H1 (cell line): ENCODE data around the gene GPHB5. TPM values are rescaled to one million over a fixed set of nuclear protein-coding genes. Genes with fewer than 3 reads are reported as not detected.
A peak's percentile ranks its signal among the peaks of the same experiment; 100 is the strongest.

ENCODE experiments used
- CTCF ChIA-PET: fragments of 300-600 bp; sonication (Branson Sonifier 250); formaldehyde crosslinking; loops from one replicate; lab custom pipeline; 2021; ENCODE audit not compliant: partially characterized antibody; lab: Charles Lee
- POLR2A ChIA-PET: fragments of 300-600 bp; sonication (Branson Sonifier 250); formaldehyde crosslinking; loops from one replicate; lab custom pipeline; 2021; ENCODE audit warnings: inconsistent platforms; ENCODE audit not compliant: partially characterized antibody; lab: Charles Lee
- DNase-seq, 2 experiments: peaks; one replicate each; pipeline versions ENCODE4 v3.0.0 to v3.0.0-alpha.2; 2010 to 2022; ENCODE audit warnings: low spot score in 2 of 2, low read depth in 1 of 2, mixed read lengths in 1 of 2
- FAIRE-seq: peaks from 2 replicates; lab custom pipeline; 2011; peaks lifted over from hg19 to GRCh38; lab: Jason Lieb, UNC
- H2AFZ ChIP-seq: 2 replicates; pipeline ENCODE4 v1.8.1; 2012; ENCODE audit warnings: low read length, inconsistent platforms
- H2AK5ac ChIP-seq: 2 replicates; pipeline ENCODE4 v1.6.1; 2013; ENCODE audit warnings: low read depth, low read length
- H2BK120ac ChIP-seq: replicated peaks from 2 replicates; pipeline ENCODE3; 2013; ENCODE audit warnings: low read depth, low read length, inconsistent platforms
- H2BK12ac ChIP-seq: 2 replicates; pipeline ENCODE4 v1.6.1; 2013; ENCODE audit warnings: low read depth, low read length
- H2BK15ac ChIP-seq: 2 replicates; pipeline ENCODE4 v1.6.1; 2013; ENCODE audit warnings: low read length
- H2BK20ac ChIP-seq: 2 replicates; pipeline ENCODE4 v1.6.1; 2013; ENCODE audit warnings: low read length
- H2BK5ac ChIP-seq: 2 replicates; pipeline ENCODE4 v1.6.1; 2013; ENCODE audit warnings: low read depth, low read length
- H3K14ac ChIP-seq: 2 replicates; pipeline ENCODE4 v1.6.1; 2013; ENCODE audit warnings: inconsistent platforms; ENCODE audit not compliant: insufficient read length
- H3K18ac ChIP-seq: 2 replicates; pipeline ENCODE4 v1.6.1; 2013; ENCODE audit warnings: low read length; ENCODE audit errors: extremely low read depth
- H3K23ac ChIP-seq: 2 replicates; pipeline ENCODE4 v1.6.1; 2013; ENCODE audit warnings: inconsistent platforms; ENCODE audit not compliant: insufficient read length
- H3K23me2 ChIP-seq: 2 replicates; pipeline ENCODE4 v1.6.1; 2013; ENCODE audit warnings: low read depth, low read length
- H3K27ac ChIP-seq: 2 replicates; pipeline ENCODE4 v1.6.1; 2011; ENCODE audit warnings: low read depth, low read length, inconsistent platforms
- H3K27me3 ChIP-seq, 4 experiments: replicated peaks in 1 of 4; 1 replicate in 1 of 4; 2 replicates in 3 of 4; pipeline versions ENCODE4 v1.6.1 to v1.8.1; 2011 to 2013; ENCODE audit warnings: low read length in 3 of 4, mild to moderate bottlenecking in 3 of 4, inconsistent platforms in 2 of 4, mixed read lengths in 2 of 4, moderate library complexity in 1 of 4; ENCODE audit not compliant: control insufficient read depth in 3 of 4, insufficient read depth in 3 of 4; ENCODE audit errors: extremely low read depth in 1 of 4
- H3K36me3 ChIP-seq, 4 experiments: 2 replicates each; pipeline versions ENCODE4 v1.6.1 to v1.8.1; 2011 to 2013; ENCODE audit warnings: mild to moderate bottlenecking in 4 of 4, low read length in 3 of 4, moderate library complexity in 2 of 4, control low read depth in 1 of 4, inconsistent platforms in 1 of 4; ENCODE audit not compliant: insufficient read depth in 4 of 4, control insufficient read depth in 2 of 4
- H3K4ac ChIP-seq: replicated peaks from 2 replicates; pipeline ENCODE3; 2013; ENCODE audit warnings: low read length, low read depth, mixed read lengths, inconsistent platforms; ENCODE audit not compliant: insufficient read length
- H3K4me1 ChIP-seq, 4 experiments: replicated peaks in 1 of 4; 1 replicate in 1 of 4; 2 replicates in 3 of 4; pipeline versions ENCODE4 v1.6.1 to v1.8.1; 2011 to 2013; ENCODE audit warnings: low read length in 3 of 4, inconsistent platforms in 2 of 4, mixed read lengths in 1 of 4; ENCODE audit not compliant: insufficient read depth in 4 of 4, control insufficient read depth in 3 of 4
- H3K4me2 ChIP-seq, 2 experiments: 2 replicates each; pipeline versions ENCODE4 v1.6.1 to v1.8.1; 2011 to 2013; ENCODE audit warnings: low read depth in 2 of 2, low read length in 2 of 2, control low read depth in 1 of 2, inconsistent platforms in 1 of 2, mild to moderate bottlenecking in 1 of 2; ENCODE audit not compliant: insufficient read depth in 1 of 2
- H3K4me3 ChIP-seq, 4 experiments: fragments of 200-600, 300-600 bp in 1 of 4; sonication (generic), shearing (Covaris generic), sonication (Bioruptor Twin) in 1 of 4; 2 replicates each; pipeline versions ENCODE4 v1.5.1 to v1.8.1; 2011 to 2016; ENCODE audit warnings: low read length in 4 of 4, low read depth in 3 of 4, control low read depth in 2 of 4, inconsistent platforms in 2 of 4, mild to moderate bottlenecking in 2 of 4, mixed read lengths in 1 of 4, moderate library complexity in 1 of 4; ENCODE audit not compliant: insufficient read depth in 2 of 4; ENCODE audit errors: extremely low read depth in 1 of 4
- H3K56ac ChIP-seq: replicated peaks from 2 replicates; pipeline ENCODE3; 2013; ENCODE audit warnings: low read depth, mild to moderate bottlenecking, mixed read lengths, low read length, inconsistent platforms; ENCODE audit not compliant: insufficient read length
- H3K79me1 ChIP-seq: 2 replicates; pipeline ENCODE4 v1.6.1; 2013; ENCODE audit warnings: low read depth, low read length, control low read depth
- H3K79me2 ChIP-seq, 2 experiments: 2 replicates each; pipeline versions ENCODE4 v1.6.1 to v1.8.1; 2012 to 2013; ENCODE audit warnings: low read length in 2 of 2, mild to moderate bottlenecking in 2 of 2, inconsistent platforms in 1 of 2; ENCODE audit not compliant: insufficient read depth in 2 of 2, control insufficient read depth in 1 of 2
- H3K9ac ChIP-seq, 4 experiments: replicated peaks in 1 of 4; 1 replicate in 1 of 4; 2 replicates in 3 of 4; pipeline versions ENCODE4 v1.6.1 to v1.8.1; 2011 to 2013; ENCODE audit warnings: low read depth in 3 of 4, low read length in 3 of 4, control low read depth in 2 of 4, mild to moderate bottlenecking in 2 of 4, moderate library complexity in 2 of 4, inconsistent platforms in 1 of 4; ENCODE audit errors: extremely low read depth in 1 of 4
- H3K9me3 ChIP-seq, 2 experiments: 2 replicates each; pipeline versions ENCODE4 v1.6.1 to v1.8.1; 2012 to 2013; ENCODE audit warnings: mild to moderate bottlenecking in 2 of 2, moderate library complexity in 2 of 2, control low read depth in 1 of 2, inconsistent platforms in 1 of 2, low read depth in 1 of 2, low read length in 1 of 2, mixed read lengths in 1 of 2; ENCODE audit not compliant: insufficient read depth in 2 of 2
- H4K20me1 ChIP-seq, 2 experiments: replicated peaks in 1 of 2; 2 replicates each; pipeline versions ENCODE3 to v1.8.1; 2011 to 2013; ENCODE audit warnings: inconsistent platforms in 2 of 2, low read length in 2 of 2, mild to moderate bottlenecking in 1 of 2; ENCODE audit not compliant: insufficient read depth in 2 of 2, control insufficient read depth in 1 of 2
- H4K5ac ChIP-seq: 2 replicates; pipeline ENCODE4 v1.6.1; 2013; ENCODE audit warnings: low read length, low read depth, mixed read lengths, inconsistent platforms; ENCODE audit not compliant: insufficient read length
- H4K8ac ChIP-seq: 2 replicates; pipeline ENCODE4 v1.8.0; 2013; ENCODE audit warnings: mild to moderate bottlenecking, moderate library complexity, low read length, inconsistent platforms; ENCODE audit not compliant: insufficient read depth; ENCODE audit errors: extremely low read depth
- H4K91ac ChIP-seq: replicated peaks from 2 replicates; pipeline ENCODE3; 2013; ENCODE audit warnings: low read length, mixed read lengths, inconsistent platforms; ENCODE audit not compliant: insufficient read length
- FOSL1 ChIP-seq: IDR thresholded peaks from 2 replicates; pipeline ENCODE4 v1.6.1; 2011; ENCODE audit warnings: mild to moderate bottlenecking, low read depth, low read length, moderate library complexity; ENCODE audit not compliant: insufficient read depth
- HDAC6 ChIP-seq: IDR thresholded peaks from one replicate; pipeline ENCODE4 v1.7.1; 2012; ENCODE audit warnings: low read depth, mild to moderate bottlenecking, inconsistent platforms, low read length, moderate library complexity
- RXRA ChIP-seq: IDR thresholded peaks from 2 replicates; pipeline ENCODE4 v1.6.1; 2011; ENCODE audit warnings: low read depth, mild to moderate bottlenecking, low read length, moderate library complexity; ENCODE audit not compliant: insufficient read depth
- SP1 ChIP-seq: IDR thresholded peaks from 2 replicates; pipeline ENCODE4 v1.6.1; 2011; ENCODE audit warnings: low read depth, low read length
- TAF1 ChIP-seq: IDR thresholded peaks from 2 replicates; pipeline ENCODE4 v1.6.1; 2011; ENCODE audit warnings: mild to moderate bottlenecking, low read depth, low read length
- TEAD4 ChIP-seq: IDR thresholded peaks from 2 replicates; pipeline ENCODE4 v1.6.1; 2012; ENCODE audit warnings: low read depth, low read length, inconsistent platforms, mixed read lengths
- WGBS, 2 experiments: shearing (Covaris generic) in 1 of 2; methylation state at CpG; one replicate each; pipeline versions ENCODE4 v1.1.6 to v1.1.7; 2013 to 2015; ENCODE audit warnings: low lambda C conversion rate in 2 of 2, mixed read lengths in 2 of 2, inconsistent platforms in 1 of 2, low coverage in 1 of 2, missing lambda C conversion rate in 1 of 2; ENCODE audit not compliant: insufficient replicate concordance in 2 of 2, insufficient coverage in 1 of 2, insufficient read length in 1 of 2; ENCODE audit errors: extremely low coverage in 1 of 2, missing lambda C conversion rate in 1 of 2; 5-methylcytosine and 5-hydroxymethylcytosine counted together
- polyA plus RNA-seq, 7 experiments: library from polyadenylated mRNA; depleted of rRNA in 3 of 7; stranded (reverse) in 5 of 7; unstranded in 2 of 7; fragments of >200 nt in 5 of 7; fragments of 200-250 nt in 2 of 7; gene quantifications; 1 replicate in 5 of 7; 2 replicates in 1 of 7; 4 replicates in 1 of 7; pipeline versions ENCODE4 v1.2.1 to v1.2.3, GENCODE V29; 2011 to 2013; ENCODE audit warnings: missing spikeins in 2 of 7, mixed read lengths in 2 of 7
- total RNA-seq: library from RNA; stranded (reverse); fragmentation: NEBNext Ultra II Directional; extraction: Animal tissue kit (Norgen Biotek cat#: 25700); gene quantifications from 2 replicates; pipeline ENCODE4 v1.2.1, GENCODE V29; 2021
- TF ChIP-seq, protein P1 (sequence below): IDR thresholded peaks from 2 replicates; pipeline ENCODE4 v1.6.1; 2012; ENCODE audit warnings: low read length, inconsistent platforms

The GPHB5 gene
- total and polyA plus RNA-seq, 2 of the 8 experiments (the other 6 are each of a cell fraction or from before 2014, with no cell fraction given): not detected

DNA sequence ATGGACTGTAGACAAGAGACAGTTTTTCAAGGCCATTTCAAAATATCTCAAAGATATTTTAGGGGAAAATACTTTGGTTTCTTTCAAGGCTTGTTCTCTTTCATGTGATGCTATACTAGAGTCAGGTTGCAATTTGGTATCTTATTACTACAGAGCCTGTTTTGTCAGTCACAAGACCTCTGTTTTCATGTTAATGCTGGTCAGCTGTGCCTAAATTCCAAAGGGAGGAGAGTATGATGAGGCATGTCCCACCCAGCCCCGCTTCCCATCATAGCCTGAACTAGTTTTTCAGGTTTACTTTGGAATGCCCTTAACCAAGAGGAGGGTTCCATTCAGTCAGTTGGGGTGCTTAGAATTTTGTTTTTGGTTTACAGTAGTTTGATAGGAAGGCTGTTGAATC is 52.6 kb downstream of the GPHB5 start:
- Histone ChIP-seq H3K9ac (no peak overlapping the region), H3K23me2 (no peaks in the 10 kb centered on the region), H3K14ac (no peak overlapping the region), H2BK20ac (no peak overlapping the region), H2BK12ac (no peak overlapping the region), H4K91ac (no peak overlapping the region), H3K4me3 (peak overlapping the region in 1 of 4 experiments; percentile 5; a peak in 1 of 8 replicates), H3K36me3 (no peaks in the 10 kb centered on the region), H3K23ac (no peak overlapping the region), H4K20me1 (no peaks in the 10 kb centered on the region), H2BK5ac (no peak overlapping the region), H3K18ac (no peak overlapping the region), H2AK5ac (no peak overlapping the region), H3K27ac (no peak overlapping the region), H3K79me2 (no peaks in the 10 kb centered on the region), H2BK120ac (no peak overlapping the region), H4K5ac (no peak overlapping the region), H2AFZ (no peak overlapping the region), H3K4ac (no peak overlapping the region), H2BK15ac (no peak overlapping the region), H3K4me1 (no peaks in the 10 kb centered on the region), H3K9me3 (peaks cover 14 to 25% of the 10 kb centered on the region in 2 experiments), H4K8ac (no peak overlapping the region), H3K27me3 (no peaks in the 10 kb centered on the region), H3K56ac (no peak overlapping the region), H3K4me2 (no peak overlapping the region), H3K79me1 (no peaks in the 10 kb centered on the region)
- 95% methylated on average over 1 of the region's 1 CpG; no CpG with 5 or more reads in 1 of the 2 experiments for WGBS, 2 experiments
- POLR2A ChIA-PET: no interaction called here
- CTCF ChIA-PET: interaction anchor here (1.0 to 2.9 kb wide), 3 partner anchors 9 to 24 kb away, joined by 3 to 18 read pairs (median 3); no protein-coding TSS in a partner anchor
- TF ChIP-seq, protein P1, sequence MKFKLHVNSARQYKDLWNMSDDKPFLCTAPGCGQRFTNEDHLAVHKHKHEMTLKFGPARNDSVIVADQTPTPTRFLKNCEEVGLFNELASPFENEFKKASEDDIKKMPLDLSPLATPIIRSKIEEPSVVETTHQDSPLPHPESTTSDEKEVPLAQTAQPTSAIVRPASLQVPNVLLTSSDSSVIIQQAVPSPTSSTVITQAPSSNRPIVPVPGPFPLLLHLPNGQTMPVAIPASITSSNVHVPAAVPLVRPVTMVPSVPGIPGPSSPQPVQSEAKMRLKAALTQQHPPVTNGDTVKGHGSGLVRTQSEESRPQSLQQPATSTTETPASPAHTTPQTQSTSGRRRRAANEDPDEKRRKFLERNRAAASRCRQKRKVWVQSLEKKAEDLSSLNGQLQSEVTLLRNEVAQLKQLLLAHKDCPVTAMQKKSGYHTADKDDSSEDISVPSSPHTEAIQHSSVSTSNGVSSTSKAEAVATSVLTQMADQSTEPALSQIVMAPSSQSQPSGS: no peak
- no peak for TF ChIP-seq TAF1
- TF ChIP-seq HDAC6: no peak
- 0 out of 2 replicates have a peak, but pooled peaks have one; percentile 44 for TF ChIP-seq TEAD4
- TF ChIP-seq FOSL1: no peak
- no peak for TF ChIP-seq RXRA
- TF ChIP-seq SP1: peak; percentile 54; the same call in 1 of the 2 replicates
- FAIRE-seq (peak; percentile 52), DNase-seq (peak in 1 of 2 experiments; percentile 10)
